Astrocyte (in vitro differentiated cells and primary cell): ENCODE data around the gene PRSS12. TPM values are rescaled to one million over a fixed set of nuclear protein-coding genes. Genes with fewer than 3 reads are reported as not detected.

Experiments used
- DNase-seq: peaks from one replicate; pipeline ENCODE4 v3.0.0-alpha.2; 2010; ENCODE audit warnings: low read depth
- FAIRE-seq: peaks from 2 replicates; lab custom pipeline; 2011; peaks lifted over from hg19 to GRCh38; lab: Jason Lieb, UNC
- H2AFZ ChIP-seq: 2 replicates; pipeline ENCODE4 v1.6.0; 2012; ENCODE audit warnings: low read depth, low read length, inconsistent platforms
- H3K27ac ChIP-seq: 2 replicates; pipeline ENCODE4 v1.5.1; 2011; ENCODE audit warnings: low read depth, low read length, inconsistent platforms
- H3K27me3 ChIP-seq: 2 replicates; pipeline ENCODE4 v1.6.0; 2011; ENCODE audit warnings: low read length, inconsistent platforms; ENCODE audit not compliant: insufficient read depth
- H3K36me3 ChIP-seq: 2 replicates; pipeline ENCODE4 v1.5.1; 2011; ENCODE audit warnings: low read length, inconsistent platforms; ENCODE audit not compliant: insufficient read depth
- H3K4me1 ChIP-seq: 2 replicates; pipeline ENCODE4 v1.5.1; 2011; ENCODE audit warnings: low read length, inconsistent platforms; ENCODE audit not compliant: insufficient read depth
- H3K4me2 ChIP-seq: 2 replicates; pipeline ENCODE4 v1.6.0; 2012; ENCODE audit warnings: low read length, inconsistent platforms
- H3K4me3 ChIP-seq: 2 replicates; pipeline ENCODE4 v1.5.1; 2011; ENCODE audit warnings: low read depth, mild to moderate bottlenecking, low read length, inconsistent platforms; ENCODE audit not compliant: insufficient read depth
- H3K79me2 ChIP-seq: 2 replicates; pipeline ENCODE4 v1.6.0; 2012; ENCODE audit warnings: mild to moderate bottlenecking, low read length, inconsistent platforms; ENCODE audit not compliant: insufficient read depth
- H3K9ac ChIP-seq: 2 replicates; pipeline ENCODE4 v1.6.0; 2012; ENCODE audit warnings: mild to moderate bottlenecking, low read length, inconsistent platforms
- H3K9me3 ChIP-seq: 2 replicates; pipeline ENCODE4 v1.5.1; 2012; ENCODE audit warnings: low read depth, mild to moderate bottlenecking, low read length, inconsistent platforms; ENCODE audit not compliant: insufficient read depth
- H4K20me1 ChIP-seq: 2 replicates; pipeline ENCODE4 v1.6.0; 2012; ENCODE audit warnings: low read length, inconsistent platforms; ENCODE audit not compliant: insufficient read depth
- H3K27ac Mint-ChIP-seq: one replicate; pipeline ENCODE4 v1.8.0; 2021; ENCODE audit warnings: mild to moderate bottlenecking, mixed read lengths; ENCODE audit not compliant: unreplicated experiment
- H3K27me3 Mint-ChIP-seq: one replicate; pipeline ENCODE4 v1.8.0; 2021; ENCODE audit warnings: low read depth, mixed read lengths; ENCODE audit not compliant: unreplicated experiment
- H3K36me3 Mint-ChIP-seq: one replicate; pipeline ENCODE4 v1.8.0; 2021; ENCODE audit warnings: low read depth, mixed read lengths; ENCODE audit not compliant: unreplicated experiment
- H3K4me1 Mint-ChIP-seq: one replicate; pipeline ENCODE4 v1.8.0; 2021; ENCODE audit warnings: low read depth, mixed read lengths; ENCODE audit not compliant: unreplicated experiment
- H3K4me3 Mint-ChIP-seq: one replicate; pipeline ENCODE4 v1.8.0; 2021; ENCODE audit warnings: mild to moderate bottlenecking, moderate library complexity, mixed read lengths; ENCODE audit not compliant: unreplicated experiment
- H3K9me3 Mint-ChIP-seq: one replicate; pipeline ENCODE4 v1.8.0; 2021; ENCODE audit warnings: mild to moderate bottlenecking, mixed read lengths; ENCODE audit not compliant: unreplicated experiment
- EZH2 ChIP-seq: IDR thresholded peaks from 2 replicates; pipeline ENCODE4 v1.6.1; 2012; ENCODE audit warnings: mild to moderate bottlenecking, low read length, inconsistent platforms; ENCODE audit not compliant: insufficient read depth
- total RNA-seq: library from RNA; stranded (reverse); gene quantifications from 2 replicates; pipeline ENCODE4 v1.2.1, GENCODE V29; 2021
- TF ChIP-seq, protein P1 (sequence below): IDR thresholded peaks from 2 replicates; pipeline ENCODE4 v1.5.1; 2011; ENCODE audit warnings: low read depth, mild to moderate bottlenecking, inconsistent platforms, low read length, moderate library complexity; ENCODE audit not compliant: insufficient read depth

PRSS12 gene
- total RNA-seq, 1 donor from 2014 or later = 4.1 TPM

DNA sequence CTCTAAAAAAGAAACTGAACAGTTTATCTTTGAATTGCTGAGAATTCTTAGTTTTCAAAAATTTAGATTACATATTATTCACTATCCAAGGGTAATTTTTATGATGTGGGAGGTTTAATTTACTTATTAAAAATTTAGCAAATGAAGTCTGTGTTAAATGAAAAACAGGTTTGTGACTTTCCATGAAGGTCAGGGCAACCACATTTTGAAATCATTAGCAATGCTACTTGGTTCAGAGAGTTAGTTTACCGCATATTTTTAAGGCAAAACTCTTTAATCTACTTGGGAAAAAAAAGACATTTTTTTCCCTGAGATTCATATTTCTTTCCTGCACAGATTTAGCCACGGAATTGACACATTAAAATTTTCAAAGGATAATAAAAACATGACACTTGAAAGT, 37.3 kb upstream of the PRSS12 start:
- no peak for FAIRE-seq
- Histone ChIP-seq H4K20me1 (no peaks in the 10 kb centered on the region), H3K4me3 (no peak overlapping the region), H3K4me1 (no peaks in the 10 kb centered on the region), H3K4me2 (no peak overlapping the region), H2AFZ (no peak overlapping the region), H3K79me2 (no peaks in the 10 kb centered on the region), H3K9me3 (no peaks in the 10 kb centered on the region), H3K9ac (no peak overlapping the region), H3K27me3 (no peaks in the 10 kb centered on the region), H3K27ac (no peak overlapping the region), H3K36me3 (no peaks in the 10 kb centered on the region)
- no peak for TF ChIP-seq EZH2
- no peak overlapping the region for H3K4me3 Mint-ChIP-seq
- no peak overlapping the region for H3K27ac Mint-ChIP-seq
- H3K36me3 Mint-ChIP-seq = no peaks in the 10 kb centered on the region
- no peaks in the 10 kb centered on the region for H3K27me3 Mint-ChIP-seq
- H3K4me1 Mint-ChIP-seq = peaks cover 2% of the 10 kb centered on the region
- H3K9me3 Mint-ChIP-seq = peaks cover 3% of the 10 kb centered on the region
- no peak for DNase-seq

DNA sequence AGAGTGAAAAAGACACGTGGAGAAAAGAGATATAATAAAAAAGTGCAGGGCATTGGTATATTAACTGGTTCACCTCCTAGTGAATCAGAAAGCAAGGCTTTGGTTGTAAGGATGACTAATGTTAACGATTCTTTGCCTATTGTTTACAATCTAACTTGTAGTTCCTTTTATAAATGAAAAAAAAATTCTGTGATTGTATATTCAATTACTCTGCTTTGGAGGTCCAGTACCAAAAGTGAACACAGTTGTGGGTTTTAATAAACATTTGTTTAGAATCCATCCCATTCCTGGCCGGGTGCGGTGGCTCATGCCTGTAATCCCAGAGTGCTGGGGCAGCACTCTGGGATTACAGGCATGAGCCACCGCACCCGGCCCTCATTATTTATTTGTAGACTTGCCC, 36.9 kb upstream of the PRSS12 start:
- TF ChIP-seq EZH2 = no peak
- TF ChIP-seq, protein P1, sequence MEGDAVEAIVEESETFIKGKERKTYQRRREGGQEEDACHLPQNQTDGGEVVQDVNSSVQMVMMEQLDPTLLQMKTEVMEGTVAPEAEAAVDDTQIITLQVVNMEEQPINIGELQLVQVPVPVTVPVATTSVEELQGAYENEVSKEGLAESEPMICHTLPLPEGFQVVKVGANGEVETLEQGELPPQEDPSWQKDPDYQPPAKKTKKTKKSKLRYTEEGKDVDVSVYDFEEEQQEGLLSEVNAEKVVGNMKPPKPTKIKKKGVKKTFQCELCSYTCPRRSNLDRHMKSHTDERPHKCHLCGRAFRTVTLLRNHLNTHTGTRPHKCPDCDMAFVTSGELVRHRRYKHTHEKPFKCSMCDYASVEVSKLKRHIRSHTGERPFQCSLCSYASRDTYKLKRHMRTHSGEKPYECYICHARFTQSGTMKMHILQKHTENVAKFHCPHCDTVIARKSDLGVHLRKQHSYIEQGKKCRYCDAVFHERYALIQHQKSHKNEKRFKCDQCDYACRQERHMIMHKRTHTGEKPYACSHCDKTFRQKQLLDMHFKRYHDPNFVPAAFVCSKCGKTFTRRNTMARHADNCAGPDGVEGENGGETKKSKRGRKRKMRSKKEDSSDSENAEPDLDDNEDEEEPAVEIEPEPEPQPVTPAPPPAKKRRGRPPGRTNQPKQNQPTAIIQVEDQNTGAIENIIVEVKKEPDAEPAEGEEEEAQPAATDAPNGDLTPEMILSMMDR = no peak
- peaks cover 3% of the 10 kb centered on the region for H3K9me3 Mint-ChIP-seq
- Histone ChIP-seq H4K20me1 (no peaks in the 10 kb centered on the region), H3K4me1 (no peaks in the 10 kb centered on the region), H3K27ac (no peak overlapping the region), H3K4me3 (no peak overlapping the region), H2AFZ (no peak overlapping the region), H3K79me2 (no peaks in the 10 kb centered on the region), H3K27me3 (no peaks in the 10 kb centered on the region), H3K9me3 (no peaks in the 10 kb centered on the region), H3K9ac (no peak overlapping the region), H3K36me3 (no peaks in the 10 kb centered on the region), H3K4me2 (no peak overlapping the region)
- no peaks in the 10 kb centered on the region for H3K4me1 Mint-ChIP-seq
- H3K4me3 Mint-ChIP-seq = no peak overlapping the region
- H3K27me3 Mint-ChIP-seq = no peaks in the 10 kb centered on the region
- no peaks in the 10 kb centered on the region for H3K36me3 Mint-ChIP-seq
- H3K27ac Mint-ChIP-seq = no peak overlapping the region
- no peak for DNase-seq
- FAIRE-seq = no peak

DNA sequence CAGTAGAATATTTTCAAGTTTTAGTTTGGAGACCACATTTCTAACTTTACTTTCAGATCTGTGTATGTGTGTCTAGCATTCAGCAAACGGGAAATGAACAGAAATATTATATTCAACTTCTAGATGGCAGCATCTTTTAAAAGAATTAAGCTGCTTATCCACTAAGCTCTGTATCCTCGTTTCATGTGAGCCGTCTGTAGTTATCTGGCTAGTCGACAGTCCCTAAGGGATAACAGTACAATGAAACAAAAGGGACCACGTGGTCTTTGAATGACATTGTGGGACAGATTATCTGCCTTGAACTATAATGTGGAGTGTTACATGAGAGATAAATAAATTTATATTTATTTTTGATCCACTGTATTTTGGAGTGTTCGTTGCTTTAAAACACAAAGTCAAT, 35.8 kb upstream of the PRSS12 start:
- Mint-ChIP-seq H3K27ac (no peak overlapping the region), H3K4me1 (no peaks in the 10 kb centered on the region), H3K4me3 (no peak overlapping the region), H3K36me3 (no peaks in the 10 kb centered on the region), H3K9me3 (peaks cover 3% of the 10 kb centered on the region), H3K27me3 (no peaks in the 10 kb centered on the region)
- DNase-seq = no peak
- Histone ChIP-seq H3K4me3 (no peak overlapping the region), H3K27ac (no peak overlapping the region), H3K9me3 (no peaks in the 10 kb centered on the region), H3K4me2 (no peak overlapping the region), H3K27me3 (no peaks in the 10 kb centered on the region), H4K20me1 (no peaks in the 10 kb centered on the region), H3K79me2 (no peaks in the 10 kb centered on the region), H3K9ac (no peak overlapping the region), H3K4me1 (no peaks in the 10 kb centered on the region), H3K36me3 (no peaks in the 10 kb centered on the region), H2AFZ (no peak overlapping the region)
- no peak for FAIRE-seq
- no peak for TF ChIP-seq EZH2
- TF ChIP-seq, protein P1 = no peak
